GM21717 (cell line): ENCODE measurements around the gene KRTAP10-5.
"Not testable (repeated sequence)": the region's sequence is repeated elsewhere in the genome, so short reads cannot be mapped to it uniquely, and the experiment has no call there.

ENCODE experiments used
- ATAC-seq: cut with Tn5 transposase; IDR thresholded peaks from one replicate; pipeline ENCODE4 v1.9.1; 2021; ENCODE audit warnings: mild to moderate bottlenecking, moderate library complexity; ENCODE audit not compliant: unreplicated experiment

KRTAP10-5 gene

DNA sequence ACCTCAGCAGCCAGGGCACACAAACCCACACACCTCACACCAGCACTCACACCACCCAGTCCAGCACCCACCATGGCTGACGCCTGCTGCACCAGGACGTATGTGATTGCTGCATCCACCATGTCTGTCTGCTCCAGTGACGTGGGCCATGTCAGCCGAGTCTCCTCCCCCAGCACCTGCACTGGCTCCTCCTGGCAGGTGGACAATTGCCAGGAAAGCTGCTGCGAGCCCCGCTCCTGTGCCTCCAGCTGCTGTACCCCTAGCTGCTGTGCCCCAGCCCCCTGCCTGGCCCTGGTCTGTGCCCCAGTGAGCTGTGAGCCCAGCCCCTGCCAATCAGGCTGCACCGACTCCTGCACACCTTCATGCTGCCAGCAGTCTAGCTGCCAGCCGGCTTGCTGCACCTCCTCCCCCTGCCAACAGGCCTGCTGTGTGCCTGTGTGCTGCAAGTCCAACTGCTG is 31.7 kb upstream of the KRTAP10-5 start, which contains the start of gene KRTAP10-8:
Gene KRTAP10-8, plus strand, starts transcription at position 51 of the 458 bp plus-strand sequence. Its CDS starts 22 bp downstream, at position 73.
- no peak for ATAC-seq

GRCh38 chr21:44611551-44611950 is 31.1 kb upstream of the KRTAP10-5 start:
- ATAC-seq, result no peak

DNA sequence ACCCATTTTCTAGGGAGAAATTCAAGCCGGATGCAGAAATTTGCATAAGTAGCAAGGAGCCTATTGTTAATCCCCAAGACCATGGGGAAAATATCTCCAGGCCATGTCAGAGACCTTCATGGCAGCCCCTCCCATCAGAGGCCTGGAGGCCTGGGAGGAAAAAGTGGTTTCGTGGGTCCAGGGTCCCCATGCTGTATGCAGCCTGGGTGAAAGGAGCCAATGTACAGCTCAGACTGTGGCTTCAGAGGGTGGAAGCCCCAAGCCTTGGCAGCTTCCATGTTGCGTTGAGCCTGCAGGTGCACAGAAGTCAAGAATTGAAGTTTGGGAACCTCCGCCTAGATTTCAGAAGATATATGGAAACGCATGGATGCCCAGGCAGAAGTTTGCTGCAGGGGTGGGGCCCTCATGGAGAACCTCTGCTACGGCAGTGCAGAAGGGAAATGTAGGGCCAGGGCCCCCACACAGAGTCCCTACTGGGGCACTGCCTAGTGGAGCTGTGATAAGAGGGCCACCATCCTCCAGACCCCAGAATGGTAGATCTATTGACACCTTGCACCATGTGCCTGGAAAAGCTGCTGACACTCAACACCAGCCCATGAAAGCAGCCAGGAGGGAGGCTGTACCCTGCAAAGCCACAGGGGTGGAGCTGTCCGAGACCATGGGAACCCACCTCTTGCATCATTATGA is 29.9 kb upstream of the KRTAP10-5 start:
- not testable (repeated sequence) for ATAC-seq

DNA sequence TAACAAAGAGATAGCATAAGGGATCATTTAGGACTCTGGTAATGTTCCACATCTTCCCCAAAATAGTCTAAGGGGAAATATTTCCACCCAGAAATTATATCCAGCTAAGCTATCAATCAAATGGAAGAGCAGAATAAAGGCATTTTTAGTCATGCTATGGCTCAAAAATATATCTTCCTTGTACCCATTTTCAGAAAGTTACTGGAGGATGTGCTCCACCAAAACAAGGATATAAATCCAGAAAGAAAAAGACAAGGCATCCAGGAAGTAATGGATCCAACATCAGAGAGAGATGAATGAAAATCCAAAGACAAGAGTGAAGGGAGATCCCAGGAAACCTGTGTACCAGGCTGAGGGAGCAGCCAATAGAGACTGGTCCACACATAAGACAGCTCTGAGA is 28.8 kb upstream of the KRTAP10-5 start:
- no peak for ATAC-seq

DNA sequence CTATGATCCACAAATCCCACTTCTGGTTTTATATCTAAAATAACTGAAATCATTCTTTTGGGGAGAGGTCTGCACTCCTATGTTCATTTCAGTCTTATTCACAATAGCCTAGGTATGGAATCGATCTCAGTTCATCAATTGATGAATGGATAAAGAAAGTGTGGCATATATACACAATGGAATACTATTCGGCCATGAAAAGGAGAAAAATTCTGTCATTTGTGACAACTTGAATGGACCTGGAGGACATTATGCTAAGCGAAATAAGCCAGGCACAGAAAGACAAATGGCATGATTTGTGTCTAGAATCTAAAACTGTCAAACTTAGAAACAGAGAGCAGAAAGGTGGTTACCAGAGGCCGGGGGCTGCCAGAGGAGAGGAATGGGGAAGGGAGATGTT is 26.1 kb upstream of the KRTAP10-5 start:
- ATAC-seq, result no peak

DNA sequence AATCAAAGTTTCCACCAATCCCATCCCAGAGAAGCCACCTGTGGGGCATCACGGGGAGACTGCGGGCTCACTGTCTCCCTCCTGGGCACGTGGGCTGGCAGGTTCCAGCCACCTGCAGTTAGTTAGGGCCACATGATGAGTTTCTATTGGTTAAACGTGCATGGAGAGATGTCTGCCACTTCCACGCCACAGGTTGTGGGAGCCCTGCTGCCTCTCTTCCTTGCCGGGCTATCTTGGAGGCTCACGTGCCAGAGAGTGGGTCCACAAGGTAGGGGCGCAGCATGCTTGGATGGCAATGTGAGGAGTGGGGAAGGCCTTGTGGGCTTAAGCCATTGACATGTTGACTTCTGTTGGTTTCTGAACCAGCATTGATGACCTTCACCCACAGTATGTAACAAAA is 23.5 kb upstream of the KRTAP10-5 start:
- no peak for ATAC-seq

GRCh38 chr21:44603109-44603875 is 22.9 kb upstream of the KRTAP10-5 start:
- no peak for ATAC-seq

GRCh38 chr21:44602463-44602850 is 22.1 kb upstream of the KRTAP10-5 start:
- ATAC-seq, result no peak

- no peak for ATAC-seq
Measured at GRCh38 chr21:44601596-44602462, 21.4 kb upstream of the KRTAP10-5 start.

GRCh38 chr21:44601091-44601490 is 20.7 kb upstream of the KRTAP10-5 start:
- not testable (repeated sequence) for ATAC-seq

- ATAC-seq, result not testable (repeated sequence)
Measured at GRCh38 chr21:44600118-44600978, 19.9 kb upstream of the KRTAP10-5 start, which contains the start of gene KRTAP10-7. Gene KRTAP10-7, plus strand, starts transcription at chr21:44600597. Its CDS starts 25 bp downstream, at chr21:44600622.

GRCh38 chr21:44599264-44600029 is 19.0 kb upstream of the KRTAP10-5 start:
- no peak for ATAC-seq

DNA sequence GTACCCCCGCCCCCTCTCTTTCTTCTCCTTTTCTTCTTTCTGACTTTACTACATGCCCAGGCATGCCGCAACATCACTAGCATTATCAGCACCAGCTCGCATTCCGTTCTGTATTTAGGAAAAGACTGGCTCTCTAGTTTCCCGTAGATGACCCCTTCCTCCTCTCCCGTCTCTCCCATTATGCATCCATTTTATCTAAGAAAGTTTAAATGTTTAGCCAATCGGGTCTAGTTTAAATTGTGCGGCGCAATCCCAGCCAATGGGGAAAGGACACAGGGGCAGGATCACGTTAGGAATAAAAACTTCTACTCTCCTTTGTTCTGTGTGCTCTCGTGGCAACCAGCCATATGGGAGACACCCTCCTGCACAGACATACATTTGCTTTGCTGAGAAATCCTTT is 17.7 kb upstream of the KRTAP10-5 start:
- ATAC-seq, result no peak

GRCh38 chr21:44596068-44596725 is 15.8 kb upstream of the KRTAP10-5 start:
- no peak for ATAC-seq

GRCh38 chr21:44595524-44595923 is 15.1 kb upstream of the KRTAP10-5 start:
- ATAC-seq, result no peak

- no peak for ATAC-seq
Measured at GRCh38 chr21:44594406-44594916, 14.1 kb upstream of the KRTAP10-5 start.

- ATAC-seq, result no peak
Measured at GRCh38 chr21:44593598-44594405, 13.4 kb upstream of the KRTAP10-5 start.
